GM12874 (cell line): ENCODE results near the gene OGFOD3.

ENCODE experiments used
- TF ChIP-seq, protein P1 (sequence below): IDR thresholded peaks from 2 replicates; pipeline ENCODE4 v1.5.1; 2011; ENCODE audit warnings: low read depth, mild to moderate bottlenecking, control low read depth, low read length, moderate library complexity; ENCODE audit not compliant: insufficient read depth

The OGFOD3 gene

DNA sequence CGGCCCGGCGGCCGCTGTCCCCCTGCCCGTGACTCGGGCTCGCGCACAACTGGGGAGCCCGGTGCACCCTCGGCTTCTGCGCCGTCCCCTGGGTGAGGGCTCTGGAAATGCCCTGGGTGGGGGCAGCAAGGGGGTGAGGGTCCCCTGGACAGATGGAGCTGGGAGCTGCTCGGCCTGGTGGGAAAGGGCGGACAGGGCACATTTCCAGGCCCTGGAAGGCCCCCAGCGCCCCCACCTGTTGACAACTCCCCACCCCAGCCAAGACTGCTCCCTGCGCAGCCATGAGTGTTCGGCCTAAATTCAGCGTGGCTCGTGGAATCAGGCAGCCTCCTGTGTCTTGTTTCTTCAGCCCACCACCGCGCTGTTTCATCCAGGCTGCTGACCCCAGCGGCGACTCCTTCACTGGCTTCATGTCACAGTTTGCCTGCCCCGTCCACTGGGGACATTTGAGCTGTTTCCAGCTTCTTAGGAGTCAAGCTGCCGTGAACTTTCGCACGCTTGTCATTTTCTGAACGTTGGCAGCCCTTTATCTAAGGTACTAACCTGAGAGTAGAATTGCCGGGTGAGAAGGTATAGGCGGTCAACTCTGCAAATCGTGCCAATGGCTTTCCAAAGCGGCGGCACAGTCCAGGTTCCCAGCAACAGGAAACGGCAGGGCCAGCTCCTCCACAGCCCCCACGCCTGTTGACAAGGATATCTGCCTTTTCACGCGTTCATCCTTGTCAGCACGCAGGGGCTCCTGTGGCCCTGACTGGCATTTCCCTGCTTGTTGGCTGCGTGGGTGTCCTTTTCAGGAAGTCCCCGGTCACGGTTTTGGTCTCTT, 45.9 kb downstream of the OGFOD3 start:
- TF ChIP-seq, protein P1, sequence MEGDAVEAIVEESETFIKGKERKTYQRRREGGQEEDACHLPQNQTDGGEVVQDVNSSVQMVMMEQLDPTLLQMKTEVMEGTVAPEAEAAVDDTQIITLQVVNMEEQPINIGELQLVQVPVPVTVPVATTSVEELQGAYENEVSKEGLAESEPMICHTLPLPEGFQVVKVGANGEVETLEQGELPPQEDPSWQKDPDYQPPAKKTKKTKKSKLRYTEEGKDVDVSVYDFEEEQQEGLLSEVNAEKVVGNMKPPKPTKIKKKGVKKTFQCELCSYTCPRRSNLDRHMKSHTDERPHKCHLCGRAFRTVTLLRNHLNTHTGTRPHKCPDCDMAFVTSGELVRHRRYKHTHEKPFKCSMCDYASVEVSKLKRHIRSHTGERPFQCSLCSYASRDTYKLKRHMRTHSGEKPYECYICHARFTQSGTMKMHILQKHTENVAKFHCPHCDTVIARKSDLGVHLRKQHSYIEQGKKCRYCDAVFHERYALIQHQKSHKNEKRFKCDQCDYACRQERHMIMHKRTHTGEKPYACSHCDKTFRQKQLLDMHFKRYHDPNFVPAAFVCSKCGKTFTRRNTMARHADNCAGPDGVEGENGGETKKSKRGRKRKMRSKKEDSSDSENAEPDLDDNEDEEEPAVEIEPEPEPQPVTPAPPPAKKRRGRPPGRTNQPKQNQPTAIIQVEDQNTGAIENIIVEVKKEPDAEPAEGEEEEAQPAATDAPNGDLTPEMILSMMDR, result no peak

GRCh38 chr17:82371333-82372248, 46.8 kb downstream of the OGFOD3 start, which contains the start of gene UTS2R:
Gene UTS2R (plus strand): TSS chr17:82371765. CDS start chr17:82374325, 2,560 bp downstream.
- TF ChIP-seq, protein P1, result no peak

DNA sequence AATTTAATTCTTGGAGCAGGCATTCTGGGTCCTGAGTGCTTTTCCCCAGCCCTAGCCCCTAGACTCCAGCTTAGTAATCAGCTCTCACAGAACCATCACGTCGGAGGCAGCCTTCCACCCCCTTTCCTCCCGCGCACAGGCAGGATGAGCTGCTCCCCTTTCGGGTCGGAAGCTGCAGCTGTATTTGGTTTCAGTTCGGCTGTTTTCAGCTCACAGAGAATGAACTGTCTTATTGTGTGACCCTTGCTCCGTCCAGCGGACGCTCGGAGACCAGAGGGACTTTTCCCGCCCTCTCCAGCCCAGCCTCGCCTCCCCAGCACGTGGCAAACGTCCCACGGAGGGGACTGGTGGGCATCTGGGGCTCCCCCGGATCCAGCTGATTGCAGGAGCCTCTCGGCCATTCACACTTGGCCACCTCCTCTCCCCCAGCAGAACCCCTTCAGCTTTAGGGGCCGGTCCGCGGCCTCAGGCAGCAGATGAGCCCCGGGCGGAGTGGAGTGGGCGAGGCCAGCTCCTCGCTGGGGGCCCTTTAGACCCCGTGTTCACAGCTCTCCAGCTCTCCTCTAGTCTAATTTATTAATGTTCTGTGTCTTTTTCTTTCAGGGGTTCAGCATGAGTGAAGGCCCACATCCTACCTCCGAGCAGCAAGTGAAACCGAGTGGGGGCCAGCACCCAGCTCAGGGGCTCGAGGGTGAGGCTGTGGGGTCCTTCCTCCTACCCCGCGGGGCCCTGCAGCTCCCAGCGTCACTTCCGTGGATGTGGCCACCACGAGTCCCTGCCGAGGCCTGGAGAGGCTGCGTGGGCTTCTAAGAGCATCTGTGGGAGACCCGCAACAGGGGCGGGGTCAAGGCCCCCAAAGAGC, 47.7 kb downstream of the OGFOD3 start:
- TF ChIP-seq, protein P1, result no peak

GRCh38 chr17:82369211-82369610, 49.2 kb downstream of the OGFOD3 start:
- TF ChIP-seq, protein P1, result no peak

- TF ChIP-seq, protein P1, result no peak
These were observed 50.5 kb downstream of the OGFOD3 start for GRCh38 chr17:82367724-82368524.

- TF ChIP-seq, protein P1, result no peak
These were observed 51.6 kb downstream of the OGFOD3 start for GRCh38 chr17:82366749-82367148.
